PC-3 (cell line): Measurements from ENCODE around the gene USH1C. TPM values are rescaled to one million over a fixed set of nuclear protein-coding genes. Genes with fewer than 3 reads are reported as not detected.

Experiments used
- ATAC-seq: fragments of 200-7000 bp; cut with Tn5 transposase; 2 replicates; pipeline ENCODE4 v1.9.1; 2020; ENCODE audit warnings: mild to moderate bottlenecking, moderate library complexity
- BruUV-seq: library from RNA; stranded (reverse); fragments of 400-500 nt; replicated peaks from 2 replicates; lab custom pipeline; 2021; lab: Mats Ljungman, UMichigan
- CTCF ChIA-PET: fragments of 300-600 bp; sonication (Branson Sonifier 250); formaldehyde crosslinking; loops from one replicate; lab custom pipeline; 2022; ENCODE audit warnings: antibody characterized with exemption; lab: Charles Lee
- POLR2A ChIA-PET: fragments of 300-600 bp; sonication (Branson Sonifier 250); formaldehyde crosslinking; loops from one replicate; lab custom pipeline; 2022; ENCODE audit warnings: antibody characterized with exemption; ENCODE audit not compliant: unreplicated experiment; lab: Charles Lee
- DNase-seq: peaks from one replicate; pipeline ENCODE4 v3.0.0-alpha.2; 2015
- H2AFZ ChIP-seq: fragments of 300-600 bp; sonication (generic); 2 replicates; pipeline ENCODE4 v1.6.0; 2016; ENCODE audit warnings: antibody characterized with exemption, low read length
- H3F3A ChIP-seq: fragments of 300-600 bp; sonication (generic); one replicate; pipeline ENCODE4 v1.6.0; 2017; ENCODE audit warnings: antibody characterized with exemption, low read length, control low read depth, mild to moderate bottlenecking; ENCODE audit not compliant: unreplicated experiment
- H3K27ac ChIP-seq: fragments of 300-600 bp; sonication (generic); 2 replicates; pipeline ENCODE4 v1.5.1; 2016; ENCODE audit warnings: mild to moderate bottlenecking, low read length
- H3K27me3 ChIP-seq: fragments of 300-600 bp; sonication (generic); 2 replicates; pipeline ENCODE4 v1.6.1; 2016; ENCODE audit warnings: low read length, mixed read lengths
- H3K36me3 ChIP-seq: fragments of 300-600 bp; sonication (generic); 2 replicates; pipeline ENCODE4 v1.6.1; 2016; ENCODE audit warnings: low read depth, mixed run types, low read length, mixed read lengths
- H3K4me1 ChIP-seq: fragments of 300-600 bp; sonication (generic); 2 replicates; pipeline ENCODE4 v1.5.1; 2016; ENCODE audit warnings: low read length; ENCODE audit not compliant: insufficient read depth
- H3K4me2 ChIP-seq: fragments of 300-600 bp; sonication (generic); 2 replicates; pipeline ENCODE4 v1.6.0; 2016; ENCODE audit warnings: low read length
- H3K4me3 ChIP-seq: fragments of 300-600 bp; sonication (generic); 2 replicates; pipeline ENCODE4 v1.5.1; 2016; ENCODE audit warnings: mild to moderate bottlenecking, low read length, mixed read lengths
- H3K79me2 ChIP-seq: fragments of 300-600 bp; sonication (generic); 2 replicates; pipeline ENCODE4 v1.6.1; 2017; ENCODE audit warnings: low read length, mixed read lengths
- H3K9ac ChIP-seq: fragments of 300-600 bp; sonication (generic); 2 replicates; pipeline ENCODE4 v1.6.0; 2016; ENCODE audit warnings: mild to moderate bottlenecking, low read length
- H3K9me2 ChIP-seq: fragments of 300-600 bp; sonication (generic); replicated peaks from 2 replicates; pipeline ENCODE4 v1.6.1; 2016; ENCODE audit warnings: mixed run types, low read length, mixed read lengths
- H3K9me3 ChIP-seq: fragments of 300-600 bp; sonication (generic); 2 replicates; pipeline ENCODE4 v1.6.1; 2016; ENCODE audit warnings: low read length, mixed read lengths
- H4K20me1 ChIP-seq: fragments of 300-600 bp; sonication (generic); 2 replicates; pipeline ENCODE4 v1.6.1; 2016; ENCODE audit warnings: low read length, mixed read lengths
- CTCF ChIP-seq: fragments of 300-600 bp; sonication (generic); conservative IDR thresholded peaks from 2 replicates; pipeline ENCODE4 v1.5.1; 2017; ENCODE audit warnings: antibody characterized with exemption, low read depth, mild to moderate bottlenecking, low read length
- EZH2 ChIP-seq: fragments of 300-600 bp; sonication (generic); IDR thresholded peaks from one replicate; pipeline ENCODE4 v1.6.1; 2017; ENCODE audit warnings: antibody characterized with exemption, mild to moderate bottlenecking, low read length; ENCODE audit not compliant: unreplicated experiment
- EZH2phosphoT487 ChIP-seq: fragments of 300-600 bp; sonication (generic); IDR thresholded peaks from 2 replicates; pipeline ENCODE4 v1.6.1; 2018; ENCODE audit warnings: mild to moderate bottlenecking, antibody characterized with exemption, low read length, borderline replicate concordance
- intact Hi-C: fragments of 100-400 bp; cut with micrococcal nuclease; formaldehyde crosslinking; loops from 2 replicates; pipeline ENCODE4 v1.9.0; 2023
- total RNA-seq: library from RNA; depleted of rRNA; stranded (reverse); fragments of >200 nt; gene quantifications from 2 replicates; pipeline ENCODE4 v1.2.3, GENCODE V29; 2014

USH1C gene
- total RNA-seq, 1 experiment from 2014 or later, result not detected

- intact Hi-C loops, result no loop called here
- no peak for ATAC-seq
- Histone ChIP-seq H3K9ac (no peak overlapping the region), H3K36me3 (no peaks in the 10 kb centered on the region), H3F3A (no peaks in the 10 kb centered on the region), H3K27ac (no peak overlapping the region), H3K9me2 (no peaks in the 10 kb centered on the region), H3K79me2 (no peaks in the 10 kb centered on the region), H3K4me1 (no peaks in the 10 kb centered on the region), H4K20me1 (no peaks in the 10 kb centered on the region), H3K4me2 (no peak overlapping the region), H3K9me3 (no peaks in the 10 kb centered on the region), H3K4me3 (no peak overlapping the region), H2AFZ (no peak overlapping the region), H3K27me3 (peaks cover 29% of the 10 kb centered on the region)
- ChIA-PET POLR2A (no interaction called here), CTCF (interaction anchor here (0.6 to 1.7 kb wide), 7 partner anchors 16 to 175 kb away, joined by 3 to 13 read pairs (median 4); partner anchors contain the start of gene KCNJ11)
- TF ChIP-seq CTCF (no peak), EZH2 (no peak), EZH2phosphoT487 (no peak)
- BruUV-seq, result no TSS peak
- DNase-seq, result no peak
These were observed 16.6 kb downstream of the USH1C start for GRCh38 chr11:17527628-17527995.

- no peak overlapping the region for H3K4me2 ChIP-seq
- BruUV-seq, result no TSS peak
- H3K9me2 ChIP-seq, result no peaks in the 10 kb centered on the region
- no peak overlapping the region for H2AFZ ChIP-seq
- H3K79me2 ChIP-seq, result no peaks in the 10 kb centered on the region
- no peaks in the 10 kb centered on the region for H3K36me3 ChIP-seq
- no peak for DNase-seq
- H3K4me3 ChIP-seq, result no peak overlapping the region
- no peaks in the 10 kb centered on the region for H3K9me3 ChIP-seq
- intact Hi-C loops, result no loop called here
- no peak overlapping the region for H3K9ac ChIP-seq
- TF ChIP-seq CTCF (no peak), EZH2phosphoT487 (no peak), EZH2 (no peak)
- H4K20me1 ChIP-seq, result no peaks in the 10 kb centered on the region
- ChIA-PET CTCF (interaction anchor here (1.7 kb wide), 1 partner anchor 143 kb away, joined by 13 read pairs; no protein-coding TSS in a partner anchor), POLR2A (no interaction called here)
- H3K27ac ChIP-seq, result no peak overlapping the region
- no peaks in the 10 kb centered on the region for H3K4me1 ChIP-seq
- H3K27me3 ChIP-seq, result peaks cover 29% of the 10 kb centered on the region
- H3F3A ChIP-seq, result no peaks in the 10 kb centered on the region
- no peak for ATAC-seq
These were observed 17.1 kb downstream of the USH1C start for GRCh38 chr11:17526931-17527627.

- CTCF ChIA-PET, result no interaction called here
- H3K9ac ChIP-seq, result no peak overlapping the region
- no peaks in the 10 kb centered on the region for H4K20me1 ChIP-seq
- BruUV-seq, result no TSS peak
- no peaks in the 10 kb centered on the region for H3F3A ChIP-seq
- no peak for ATAC-seq
- TF ChIP-seq CTCF (no peak), EZH2 (no peak), EZH2phosphoT487 (no peak)
- no peaks in the 10 kb centered on the region for H3K79me2 ChIP-seq
- no peaks in the 10 kb centered on the region for H3K9me3 ChIP-seq
- H3K27me3 ChIP-seq, result peaks cover 22% of the 10 kb centered on the region
- intact Hi-C loops, result no loop called here
- H2AFZ ChIP-seq, result no peak overlapping the region
- H3K36me3 ChIP-seq, result no peaks in the 10 kb centered on the region
- POLR2A ChIA-PET, result no interaction called here
- no peak overlapping the region for H3K27ac ChIP-seq
- no peaks in the 10 kb centered on the region for H3K9me2 ChIP-seq
- H3K4me3 ChIP-seq, result no peak overlapping the region
- no peak for DNase-seq
- no peak overlapping the region for H3K4me2 ChIP-seq
- no peaks in the 10 kb centered on the region for H3K4me1 ChIP-seq
These were observed 17.9 kb downstream of the USH1C start for GRCh38 chr11:17526326-17526725.
